GM19240 (cell line): ENCODE results near the gene SOX1.

Experiments used
- DNase-seq: peaks from one replicate; pipeline ENCODE4 v3.0.0; 2011; ENCODE audit warnings: low spot score; ENCODE audit not compliant: insufficient read length

The SOX1 gene

GRCh38 chr13:112106478-112107141 is 39.7 kb downstream of the SOX1 start:
- DNase-seq, result no peak

- no peak for DNase-seq
Observed at GRCh38 chr13:112107289-112107688, 40.3 kb downstream of the SOX1 start.

- DNase-seq, result no peak
Observed at GRCh38 chr13:112110479-112110878, 43.5 kb downstream of the SOX1 start.

GRCh38 chr13:112111239-112111857 is 44.4 kb downstream of the SOX1 start:
- no peak for DNase-seq

GRCh38 chr13:112112534-112113276 is 45.8 kb downstream of the SOX1 start:
- no peak for DNase-seq

- no peak for DNase-seq
Observed at GRCh38 chr13:112113348-112113747, 46.4 kb downstream of the SOX1 start.

GRCh38 chr13:112113851-112114250 is 46.9 kb downstream of the SOX1 start:
- DNase-seq, result no peak

GRCh38 chr13:112114391-112114790 is 47.4 kb downstream of the SOX1 start:
- DNase-seq, result no peak

- DNase-seq, result no peak
Observed at GRCh38 chr13:112115403-112116091, 48.6 kb downstream of the SOX1 start.

- no peak for DNase-seq
Observed at GRCh38 chr13:112116187-112116950, 49.4 kb downstream of the SOX1 start.

- no peak for DNase-seq
Observed at GRCh38 chr13:112117258-112117954, 50.5 kb downstream of the SOX1 start.

- DNase-seq, result no peak
Observed at GRCh38 chr13:112117955-112118302, 51.0 kb downstream of the SOX1 start.

GRCh38 chr13:112118451-112119064 is 51.6 kb downstream of the SOX1 start:
- no peak for DNase-seq

GRCh38 chr13:112119192-112120030 is 52.5 kb downstream of the SOX1 start:
- no peak for DNase-seq

GRCh38 chr13:112120031-112120373 is 53.1 kb downstream of the SOX1 start:
- DNase-seq, result no peak
